ENCODE measurements around the gene IGFBP6.

The IGFBP6 gene

GRCh38 chr12:53120685-53121525 is 23.4 kb downstream of the IGFBP6 start:
- H3K79me2 ChIP-seq (ENCODE audit: control insufficient read depth, low read length) = no peaks in the 10 kb centered on the region
- no peaks in the 10 kb centered on the region for H3K36me3 ChIP-seq (ENCODE audit: control insufficient read depth, low read length)
- no peaks in the 10 kb centered on the region for H4K20me1 ChIP-seq (ENCODE audit: control insufficient read depth, insufficient read depth, low read depth, low read length)
- TF ChIP-seq EZH2phosphoT487 (IDR thresholded peaks at IDR 0.05; ENCODE audit: borderline replicate concordance, low read length) = no peak
- TF ChIP-seq CTCF (IDR thresholded peaks at IDR 0.05; ENCODE audit: low read depth, low read length, poor library complexity, severe bottlenecking) = no peak
- H3K4me1 ChIP-seq (ENCODE audit: control insufficient read depth, low read length) = no peaks in the 10 kb centered on the region
- no peak overlapping the region for H3K4me2 ChIP-seq (ENCODE audit: low read length)
- no peaks in the 10 kb centered on the region for H3K9me2 ChIP-seq (replicated peaks; ENCODE audit: control insufficient read depth, low read length)
- H3K27me3 ChIP-seq (ENCODE audit: control insufficient read depth, low read length) = no peaks in the 10 kb centered on the region
- H3F3A ChIP-seq (ENCODE audit: control insufficient read depth, insufficient read depth) = no peaks in the 10 kb centered on the region
- no peak overlapping the region for H3K27ac ChIP-seq (ENCODE audit: low read depth, low read length)
- H3K4me3 ChIP-seq (ENCODE audit: low read length) = no peak overlapping the region
- H3K9me3 ChIP-seq (ENCODE audit: control insufficient read depth, insufficient read depth, low read length) = no peaks in the 10 kb centered on the region

GRCh38 chr12:53122961-53123468 is 25.5 kb downstream of the IGFBP6 start:
- H3K27ac ChIP-seq (ENCODE audit: low read depth, low read length) = no peak overlapping the region
- H4K20me1 ChIP-seq (ENCODE audit: control insufficient read depth, insufficient read depth, low read depth, low read length) = no peaks in the 10 kb centered on the region
- no peaks in the 10 kb centered on the region for H3K36me3 ChIP-seq (ENCODE audit: control insufficient read depth, low read length)
- H3F3A ChIP-seq (ENCODE audit: control insufficient read depth, insufficient read depth) = no peaks in the 10 kb centered on the region
- no peaks in the 10 kb centered on the region for H3K4me1 ChIP-seq (ENCODE audit: control insufficient read depth, low read length)
- no peak for TF ChIP-seq CTCF (IDR thresholded peaks at IDR 0.05; ENCODE audit: low read depth, low read length, poor library complexity, severe bottlenecking)
- no peak for TF ChIP-seq EZH2phosphoT487 (IDR thresholded peaks at IDR 0.05; ENCODE audit: borderline replicate concordance, low read length)
- no peaks in the 10 kb centered on the region for H3K79me2 ChIP-seq (ENCODE audit: control insufficient read depth, low read length)
- no peaks in the 10 kb centered on the region for H3K9me2 ChIP-seq (replicated peaks; ENCODE audit: control insufficient read depth, low read length)
- no peak overlapping the region for H3K4me3 ChIP-seq (ENCODE audit: low read length)
- H3K9me3 ChIP-seq (ENCODE audit: control insufficient read depth, insufficient read depth, low read length) = no peaks in the 10 kb centered on the region
- peaks cover 3% of the 10 kb centered on the region; the same call in 1 of the 2 replicates for H3K27me3 ChIP-seq (ENCODE audit: control insufficient read depth, low read length)
- H3K4me2 ChIP-seq (ENCODE audit: low read length) = no peak overlapping the region

GRCh38 chr12:53123578-53124351 is 26.3 kb downstream of the IGFBP6 start:
- H3F3A ChIP-seq (ENCODE audit: control insufficient read depth, insufficient read depth) = no peaks in the 10 kb centered on the region
- H3K4me2 ChIP-seq (ENCODE audit: low read length) = no peak overlapping the region
- TF ChIP-seq EZH2phosphoT487 (IDR thresholded peaks at IDR 0.05; ENCODE audit: borderline replicate concordance, low read length) = no peak
- no peak for TF ChIP-seq CTCF (IDR thresholded peaks at IDR 0.05; ENCODE audit: low read depth, low read length, poor library complexity, severe bottlenecking)
- H3K4me3 ChIP-seq (ENCODE audit: low read length) = no peak overlapping the region
- no peak overlapping the region for H3K27ac ChIP-seq (ENCODE audit: low read depth, low read length)
- H3K9me2 ChIP-seq (replicated peaks; ENCODE audit: control insufficient read depth, low read length) = no peaks in the 10 kb centered on the region
- H3K79me2 ChIP-seq (ENCODE audit: control insufficient read depth, low read length) = no peaks in the 10 kb centered on the region
- peaks cover 3% of the 10 kb centered on the region; the same call in 1 of the 2 replicates for H3K27me3 ChIP-seq (ENCODE audit: control insufficient read depth, low read length)
- no peaks in the 10 kb centered on the region for H3K9me3 ChIP-seq (ENCODE audit: control insufficient read depth, insufficient read depth, low read length)
- H3K36me3 ChIP-seq (ENCODE audit: control insufficient read depth, low read length) = no peaks in the 10 kb centered on the region
- H4K20me1 ChIP-seq (ENCODE audit: control insufficient read depth, insufficient read depth, low read depth, low read length) = no peaks in the 10 kb centered on the region
- H3K4me1 ChIP-seq (ENCODE audit: control insufficient read depth, low read length) = no peaks in the 10 kb centered on the region
